H9 (cell line): ENCODE data around the gene RASSF8. TPM values are rescaled to one million over a fixed set of nuclear protein-coding genes. Genes with fewer than 3 reads are reported as not detected.

ENCODE experiments used
- DNase-seq: peaks from one replicate; pipeline ENCODE4 v3.0.0-alpha.2; 2017
- H2AFZ ChIP-seq: one replicate; pipeline ENCODE4 v1.6.1; 2013; ENCODE audit warnings: mild to moderate bottlenecking, low read length, control low read depth, moderate library complexity
- H2AK5ac ChIP-seq: 2 replicates; pipeline ENCODE4 v1.6.1; 2013; ENCODE audit warnings: low read length, control low read depth, mixed read lengths; ENCODE audit not compliant: insufficient read length
- H2BK120ac ChIP-seq: one replicate; pipeline ENCODE4 v1.6.1; 2013; ENCODE audit warnings: low read depth, mild to moderate bottlenecking, low read length, control low read depth, inconsistent platforms; ENCODE audit not compliant: poor library complexity, severe bottlenecking
- H2BK12ac ChIP-seq: 2 replicates; pipeline ENCODE4 v1.6.1; 2013; ENCODE audit warnings: low read length, control low read depth, mixed read lengths, low read depth; ENCODE audit not compliant: insufficient read length
- H2BK15ac ChIP-seq: 2 replicates; pipeline ENCODE4 v1.6.1; 2013; ENCODE audit warnings: low read depth, low read length, control low read depth
- H2BK20ac ChIP-seq: one replicate; pipeline ENCODE4 v1.6.1; 2013; ENCODE audit warnings: low read depth, mild to moderate bottlenecking, low read length, control low read depth, inconsistent platforms; ENCODE audit not compliant: poor library complexity, severe bottlenecking
- H2BK5ac ChIP-seq: 2 replicates; pipeline ENCODE4 v1.6.1; 2013; ENCODE audit warnings: low read length, control low read depth, mixed read lengths; ENCODE audit not compliant: insufficient read length
- H3K14ac ChIP-seq: 2 replicates; pipeline ENCODE4 v1.6.1; 2013; ENCODE audit warnings: low read length, control low read depth; ENCODE audit not compliant: insufficient read depth
- H3K18ac ChIP-seq: 2 replicates; pipeline ENCODE4 v1.6.1; 2013; ENCODE audit warnings: low read depth, mild to moderate bottlenecking, mixed read lengths, low read length, control low read depth; ENCODE audit not compliant: insufficient read length
- H3K23ac ChIP-seq: 2 replicates; pipeline ENCODE4 v1.6.1; 2013; ENCODE audit warnings: low read length, control low read depth, mixed read lengths, low read depth; ENCODE audit not compliant: insufficient read length
- H3K23me2 ChIP-seq: 2 replicates; pipeline ENCODE4 v1.6.1; 2013; ENCODE audit warnings: low read depth, mild to moderate bottlenecking, mixed read lengths, low read length, control low read depth; ENCODE audit not compliant: insufficient read length, poor library complexity, severe bottlenecking
- H3K27ac ChIP-seq: 2 replicates; pipeline ENCODE4 v1.5.1; 2013; ENCODE audit warnings: low read length, control low read depth, mixed read lengths, low read depth; ENCODE audit not compliant: insufficient read length
- H3K27me3 ChIP-seq: 2 replicates; pipeline ENCODE4 v1.6.1; 2013; ENCODE audit warnings: low read length, control low read depth, inconsistent platforms; ENCODE audit not compliant: insufficient read depth
- H3K4ac ChIP-seq: 2 replicates; pipeline ENCODE4 v1.6.1; 2013; ENCODE audit warnings: low read depth, mild to moderate bottlenecking, control low read depth, inconsistent platforms, low read length, moderate library complexity
- H3K4me1 ChIP-seq: 2 replicates; pipeline ENCODE4 v1.6.1; 2013; ENCODE audit warnings: low read length, control low read depth, inconsistent platforms; ENCODE audit not compliant: insufficient read depth
- H3K4me2 ChIP-seq: 2 replicates; pipeline ENCODE4 v1.6.1; 2013; ENCODE audit warnings: low read length, control low read depth, mixed read lengths; ENCODE audit not compliant: insufficient read length, insufficient read depth
- H3K56ac ChIP-seq: 2 replicates; pipeline ENCODE4 v1.6.1; 2013; ENCODE audit warnings: low read depth, mild to moderate bottlenecking, mixed read lengths, low read length, control low read depth; ENCODE audit not compliant: insufficient read length
- H3K79me1 ChIP-seq: 2 replicates; pipeline ENCODE4 v1.6.1; 2013; ENCODE audit warnings: low read depth, mild to moderate bottlenecking, moderate library complexity, low read length, control low read depth, inconsistent platforms; ENCODE audit not compliant: insufficient read depth, poor library complexity, severe bottlenecking
- H3K79me2 ChIP-seq: 2 replicates; pipeline ENCODE4 v1.6.1; 2013; ENCODE audit warnings: low read length, control low read depth, inconsistent platforms; ENCODE audit not compliant: insufficient read depth
- H3K9ac ChIP-seq: 2 replicates; pipeline ENCODE4 v1.6.1; 2013; ENCODE audit warnings: low read length, control low read depth, mixed read lengths; ENCODE audit not compliant: insufficient read length; ENCODE audit errors: extremely low read depth
- H3K9me3 ChIP-seq: one replicate; pipeline ENCODE4 v1.6.1; 2013; ENCODE audit warnings: low read depth, low read length, inconsistent platforms; ENCODE audit not compliant: control insufficient read depth
- H3T11ph ChIP-seq: one replicate; pipeline ENCODE4 v1.6.1; 2013; ENCODE audit warnings: mild to moderate bottlenecking, low read length, control low read depth, inconsistent platforms
- H4K20me1 ChIP-seq: one replicate; pipeline ENCODE4 v1.6.1; 2013; ENCODE audit not compliant: control insufficient read depth, insufficient read length, insufficient read depth
- H4K5ac ChIP-seq: 2 replicates; pipeline ENCODE4 v1.6.1; 2013; ENCODE audit warnings: low read depth, mild to moderate bottlenecking, mixed read lengths, low read length, control low read depth; ENCODE audit not compliant: insufficient read length
- H4K8ac ChIP-seq: replicated peaks from 2 replicates; pipeline ENCODE4 v1.6.1; 2013; ENCODE audit warnings: low read length, control low read depth, mixed read lengths, low read depth; ENCODE audit not compliant: insufficient read length
- H4K91ac ChIP-seq: 2 replicates; pipeline ENCODE4 v1.6.1; 2013; ENCODE audit warnings: low read depth, mild to moderate bottlenecking, moderate library complexity, mixed read lengths, low read length, control low read depth; ENCODE audit not compliant: insufficient read length
- H3K27ac Mint-ChIP-seq, 3 experiments: 2 replicates in 2 of 3; 3 replicates in 1 of 3; pipeline ENCODE4 v1.8.0; 2020 to 2021; ENCODE audit warnings: mixed read lengths in 3 of 3, mild to moderate bottlenecking in 1 of 3, moderate library complexity in 1 of 3
- H3K27me3 Mint-ChIP-seq: 2 replicates; pipeline ENCODE4 v1.8.0; 2021; ENCODE audit warnings: low read depth, mild to moderate bottlenecking, moderate library complexity, mixed read lengths
- H3K36me3 Mint-ChIP-seq, 3 experiments: 2 replicates in 2 of 3; 3 replicates in 1 of 3; pipeline ENCODE4 v1.8.0; 2020 to 2021; ENCODE audit warnings: low read depth in 3 of 3, mixed read lengths in 3 of 3; ENCODE audit not compliant: insufficient read depth in 1 of 3
- H3K4me1 Mint-ChIP-seq, 2 experiments: 2 replicates each; pipeline ENCODE4 v1.8.0; 2020; ENCODE audit warnings: mixed read lengths in 2 of 2
- H3K4me3 Mint-ChIP-seq, 2 experiments: 2 replicates in 1 of 2; 3 replicates in 1 of 2; pipeline ENCODE4 v1.8.0; 2020 to 2021; ENCODE audit warnings: mild to moderate bottlenecking in 2 of 2, mixed read lengths in 2 of 2, moderate library complexity in 1 of 2
- H3K9me3 Mint-ChIP-seq, 2 experiments: 2 replicates in 1 of 2; 3 replicates in 1 of 2; pipeline ENCODE4 v1.8.0; 2020; ENCODE audit warnings: mild to moderate bottlenecking in 2 of 2, mixed read lengths in 2 of 2, moderate library complexity in 1 of 2
- CTCF ChIP-seq: fragments of 200-600 bp; sonication (generic); conservative IDR thresholded peaks from 3 replicates; pipeline ENCODE4 v1.8.0; 2021; ENCODE audit warnings: antibody characterized with exemption, mild to moderate bottlenecking
- WGBS: extraction: QIAGEN DNeasy Blood & Tissue Kit; methylation state at CpG from one replicate; pipeline ENCODE4 v1.1.7; 2013; ENCODE audit warnings: missing lambda C conversion rate, low lambda C conversion rate, mixed read lengths; ENCODE audit not compliant: insufficient read length; ENCODE audit errors: extremely low coverage; 5-methylcytosine and 5-hydroxymethylcytosine counted together
- total RNA-seq: library from RNA; stranded (reverse); gene quantifications from 2 replicates; pipeline ENCODE4 v1.2.1, GENCODE V29; 2021

The RASSF8 gene
- total RNA-seq, 1 experiment from 2014 or later = 38.8 TPM

- no peaks in the 10 kb centered on the region for H3K4me1 Mint-ChIP-seq
- H3K27ac Mint-ChIP-seq = no peak overlapping the region
- no peak for TF ChIP-seq CTCF
- H3K9ac ChIP-seq = no peak overlapping the region
- no peaks in the 10 kb centered on the region for H4K20me1 ChIP-seq
- DNase-seq = no peak
- H2BK5ac ChIP-seq = no peak overlapping the region
- WGBS = no CpG with 5 or more reads among the region's 6 CpGs
- H3K18ac ChIP-seq = no peak overlapping the region
- H3K14ac ChIP-seq = no peak overlapping the region
- no peak overlapping the region for H2BK20ac ChIP-seq
- no peaks in the 10 kb centered on the region for H3K79me2 ChIP-seq
- no peak overlapping the region for H2BK120ac ChIP-seq
- no peak overlapping the region for H2AK5ac ChIP-seq
- no peak overlapping the region for H3K23ac ChIP-seq
- H3K36me3 Mint-ChIP-seq = peaks cover 0 to 7% (median 5%) of the 10 kb centered on the region in 3 experiments; a peak in 5 of 7 replicates
- H3K4ac ChIP-seq = no peak overlapping the region
- H3K4me3 Mint-ChIP-seq = no peak overlapping the region
- H3K9me3 Mint-ChIP-seq = no peaks in the 10 kb centered on the region
- H3K27ac ChIP-seq = no peak overlapping the region
- no peak overlapping the region for H2AFZ ChIP-seq
- no peak overlapping the region for H2BK12ac ChIP-seq
- H3K56ac ChIP-seq = no peak overlapping the region
- no peak overlapping the region for H4K8ac ChIP-seq
- no peaks in the 10 kb centered on the region for H3K27me3 Mint-ChIP-seq
- H4K91ac ChIP-seq = no peak overlapping the region
- H3K4me2 ChIP-seq = no peak overlapping the region
- H3K27me3 ChIP-seq = no peaks in the 10 kb centered on the region
- H4K5ac ChIP-seq = no peak overlapping the region
- H3T11ph ChIP-seq = no peak overlapping the region
- H3K4me1 ChIP-seq = no peaks in the 10 kb centered on the region
- no peaks in the 10 kb centered on the region for H3K79me1 ChIP-seq
- H2BK15ac ChIP-seq = no peak overlapping the region
- H3K23me2 ChIP-seq = no peaks in the 10 kb centered on the region
- no peaks in the 10 kb centered on the region for H3K9me3 ChIP-seq
These were observed 8.0 kb upstream of the RASSF8 start for GRCh38 chr12:25950329-25951115.
